ENCODE data around the gene FOXB2. TPM values are rescaled to one million over a fixed set of nuclear protein-coding genes. Genes with fewer than 3 reads are reported as not detected.
"Not testable (repeated sequence)": the region's sequence is repeated elsewhere in the genome, so short reads cannot be mapped to it uniquely, and the experiment has no call there.

Gene FOXB2
- total RNA-seq, 2 donors from 2014 or later: not detected

DNA sequence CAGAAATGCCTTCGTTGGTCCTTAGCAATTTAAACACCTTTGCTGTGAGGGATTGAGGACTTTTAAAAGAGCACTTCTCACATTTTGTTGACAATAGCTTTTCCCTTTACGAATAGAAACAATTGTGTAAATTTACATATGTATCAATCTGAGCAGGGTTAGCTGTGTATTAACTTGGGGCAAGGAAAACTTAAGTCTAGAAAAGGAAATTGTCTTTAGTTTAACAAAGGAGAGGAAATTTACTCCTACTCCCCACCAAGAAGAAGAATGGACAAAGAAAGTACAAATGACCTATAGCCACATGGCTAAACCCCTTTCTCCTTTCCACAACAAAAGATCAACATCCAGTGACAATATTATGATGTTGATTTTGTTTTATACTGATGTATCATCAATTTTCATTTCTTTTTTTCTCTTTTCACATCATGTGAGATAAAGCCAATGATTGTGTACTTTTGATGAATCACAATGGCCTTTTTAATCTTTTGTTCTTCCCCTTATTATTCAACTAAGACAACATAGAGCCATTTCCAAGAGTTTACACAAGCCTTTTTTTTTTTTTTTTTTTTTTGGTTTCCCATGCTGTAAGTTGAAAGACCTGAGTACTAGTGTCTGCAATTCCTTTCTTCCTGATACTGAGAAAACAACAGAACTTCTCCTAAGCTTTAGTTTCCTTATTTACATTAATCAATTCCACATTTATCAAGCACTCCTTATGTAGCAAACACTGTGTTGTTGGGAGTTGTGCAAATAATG, 19.0 kb downstream of the FOXB2 start:
- no peak for ATAC-seq
- intact Hi-C loops (cut with DNase I): no loop called here
- no peak for DNase-seq

DNA sequence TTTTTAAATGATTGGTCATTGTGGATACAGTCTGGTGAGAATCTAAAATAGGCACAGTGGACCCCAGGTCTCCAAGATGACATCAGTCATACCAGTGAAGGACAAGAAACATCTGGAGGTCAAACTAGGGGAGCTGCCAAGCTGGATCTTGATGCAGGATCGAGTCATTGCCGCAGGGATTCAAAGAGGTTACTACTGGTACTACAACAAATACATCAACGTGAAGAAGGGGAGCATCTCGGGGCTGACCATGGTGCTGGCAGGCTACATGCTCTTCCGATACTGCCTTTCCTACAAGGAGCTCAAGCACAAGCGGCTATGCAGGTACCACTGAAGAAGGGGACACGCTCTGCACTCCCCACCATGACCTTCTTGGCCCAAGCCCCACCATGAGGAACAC, 20.9 kb downstream of the FOXB2 start:
- DNase-seq: no peak
- intact Hi-C loops (cut with DNase I): no loop called here
- no peak for ATAC-seq

DNA sequence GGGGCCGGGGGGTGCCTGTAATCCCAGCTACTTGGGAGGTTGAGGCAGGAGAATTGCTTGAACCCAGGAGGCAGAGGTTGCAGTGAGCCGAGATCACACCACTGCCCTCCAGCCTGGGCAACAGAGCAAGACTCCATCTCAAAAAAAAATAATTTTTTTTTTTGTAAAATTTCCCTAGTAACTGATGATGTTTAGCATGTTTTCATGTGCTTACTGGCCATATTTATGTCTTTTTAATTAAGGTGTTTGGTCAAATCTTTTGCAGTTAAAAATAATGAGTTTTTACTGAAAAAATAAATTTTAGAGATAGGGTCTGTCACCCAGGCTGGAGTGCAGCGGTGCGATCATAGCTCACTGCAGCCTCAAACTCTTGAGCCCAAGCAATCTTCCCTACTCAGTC, 24.3 kb downstream of the FOXB2 start:
- intact Hi-C loops (cut with DNase I); ATAC-seq; DNase-seq: not testable (repeated sequence)

DNA sequence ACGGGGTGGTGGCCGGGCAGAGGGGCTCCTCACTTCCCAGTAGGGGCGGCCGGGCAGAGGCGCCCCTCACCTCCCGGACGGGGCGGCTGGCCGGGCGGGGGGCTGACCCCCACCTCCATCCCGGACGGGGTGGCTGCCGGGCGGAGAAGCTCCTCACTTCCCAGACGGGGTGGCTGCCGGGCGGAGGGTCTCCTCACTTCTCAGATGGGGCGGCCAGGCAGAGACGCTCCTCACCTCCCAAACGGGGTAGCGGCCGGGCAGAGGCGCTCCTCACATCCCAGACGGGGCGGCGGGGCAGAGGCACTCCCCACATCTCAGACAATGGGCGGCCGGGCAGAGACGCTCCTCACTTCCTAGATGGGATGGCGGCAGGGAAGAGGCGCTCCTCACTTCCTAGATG, 41.2 kb downstream of the FOXB2 start:
- ATAC-seq; intact Hi-C loops (cut with DNase I); DNase-seq: not testable (repeated sequence)

DNA sequence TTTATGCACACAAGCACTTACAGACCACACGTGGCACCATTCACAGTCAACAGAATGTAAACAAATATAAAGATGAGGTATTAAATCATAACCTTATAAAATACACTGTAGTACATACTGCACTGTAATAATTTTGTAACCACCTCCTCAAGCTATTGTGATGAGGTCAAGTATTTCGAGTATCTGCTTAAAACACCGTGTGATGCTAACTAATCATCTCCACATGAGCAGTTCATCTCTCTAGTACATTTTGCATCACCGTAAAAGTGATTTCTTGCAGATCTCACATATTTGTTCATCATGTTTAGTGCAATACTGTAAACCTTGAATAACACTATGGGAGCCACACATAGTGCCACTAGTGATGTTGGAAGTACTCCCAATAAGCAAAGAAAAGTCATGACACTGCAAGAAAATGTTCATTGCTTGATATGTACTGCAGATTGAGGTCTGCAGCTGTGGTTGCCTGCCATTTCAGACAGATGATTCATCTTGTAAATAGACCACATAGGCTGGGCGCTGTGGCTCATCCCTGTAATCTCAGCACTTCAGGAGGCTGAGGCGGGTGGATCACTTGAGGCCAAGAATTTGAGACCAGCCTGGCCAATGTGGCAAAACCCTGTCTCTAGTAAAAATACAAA, 44.3 kb downstream of the FOXB2 start:
- DNase-seq: no peak
- no peak for ATAC-seq
- intact Hi-C loops (cut with DNase I): no loop called here

DNA sequence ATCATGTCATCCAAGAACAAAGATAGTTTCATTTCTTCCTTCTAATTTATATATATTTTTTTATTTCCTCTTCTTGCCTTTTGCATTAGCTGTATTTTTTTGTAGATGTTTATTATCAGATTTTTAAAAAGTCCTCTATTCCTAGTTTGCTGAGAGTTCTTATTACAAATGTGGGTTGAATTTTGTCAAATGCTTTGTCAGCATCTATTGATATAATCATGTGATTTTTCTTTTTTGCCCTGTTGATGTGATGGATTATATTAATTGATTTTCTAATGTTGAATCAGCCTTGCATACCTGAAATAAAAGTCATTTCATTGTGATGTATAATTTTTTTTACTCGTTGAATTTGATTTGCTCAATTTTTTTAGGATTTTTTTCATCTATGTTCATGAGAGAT, 46.9 kb downstream of the FOXB2 start:
- intact Hi-C loops (cut with DNase I): no loop called here
- ATAC-seq (no peak), DNase-seq (no peak)

Other genes with a start within 250 kb of the FOXB2 start
- gene PRUNE2, start 113.5 kb upstream of the FOXB2 start, total RNA-seq: 10 to 100 TPM; 33.1 to 37.5 TPM
- 10 to 100 TPM; 31.2 to 31.9 TPM for gene VPS13A, start 157.9 kb downstream of the FOXB2 start, total RNA-seq